Stimulated activated naive CD4-positive, alpha-beta T cell treated with Interleukin-2 at 50 U/mL for 16 hours (primary cell): Measurements from ENCODE around the gene BCAR3.

ENCODE experiments used
- DNase-seq: peaks from one replicate; lab custom pipeline; 2025; lab: John Stamatoyannopoulos, UW

Gene BCAR3

DNA sequence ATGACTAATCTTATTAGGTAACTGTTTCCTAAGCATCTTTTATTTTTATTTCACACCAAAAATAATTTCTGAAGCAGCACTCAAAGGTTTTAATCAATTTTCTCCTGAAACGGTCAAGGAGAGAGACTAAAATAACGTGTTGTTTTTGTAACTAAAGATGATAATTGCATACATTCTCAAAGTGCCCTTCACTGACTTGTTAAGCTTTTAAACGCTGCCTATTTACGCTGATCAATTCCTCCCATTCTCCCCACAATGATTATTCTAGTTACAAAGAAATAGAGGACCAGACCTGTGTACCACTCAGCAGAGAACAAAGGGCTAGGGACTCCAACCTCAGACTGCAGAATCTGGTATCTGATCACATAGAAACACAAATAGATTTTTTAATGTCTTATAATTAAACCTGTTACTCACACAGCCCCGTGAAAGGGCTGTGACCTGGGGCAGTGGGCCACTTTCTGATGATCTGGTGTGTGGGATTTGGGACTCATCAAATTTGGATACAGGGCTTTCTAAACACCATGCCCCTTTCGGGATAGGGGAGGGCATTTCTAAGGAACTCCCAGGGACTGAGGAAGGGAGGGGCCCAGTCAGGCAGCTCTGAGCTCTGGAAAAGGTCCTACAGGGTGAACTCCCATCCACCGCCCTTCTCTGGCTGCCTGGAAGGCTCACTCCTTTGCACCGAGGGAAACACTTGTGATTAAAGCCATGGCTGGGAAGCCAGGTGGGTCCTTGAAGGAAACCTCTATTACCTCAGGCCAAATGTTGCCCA, 65.2 kb downstream of the BCAR3 start:
- DNase-seq = no peak

DNA sequence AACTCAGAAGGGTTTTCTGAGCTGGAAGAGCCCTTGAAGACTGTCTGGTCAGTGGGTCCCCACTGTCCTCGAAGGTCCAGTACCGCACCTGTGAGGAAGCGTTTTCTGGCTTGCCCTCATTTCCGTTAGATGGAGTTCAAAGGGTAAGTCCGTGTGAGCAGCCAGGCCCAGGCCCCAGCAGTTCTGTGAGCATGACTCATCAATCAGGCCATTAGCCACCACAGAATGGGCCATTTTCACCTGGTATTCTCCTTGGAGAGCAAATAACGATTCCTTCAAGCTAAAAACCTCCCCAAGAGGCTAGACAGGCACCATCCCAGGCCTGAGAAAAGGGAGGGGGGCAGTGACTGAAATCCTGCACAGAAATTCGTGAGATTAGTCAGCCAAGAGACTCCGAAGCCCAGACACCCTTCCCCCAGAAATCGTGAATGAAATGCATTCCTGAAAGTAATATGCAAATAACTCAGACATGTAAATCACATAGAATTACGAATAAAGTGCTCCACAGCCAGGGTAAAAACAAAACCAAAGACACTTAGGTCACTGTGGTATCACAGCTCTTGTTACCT, 66.0 kb downstream of the BCAR3 start:
- peak; percentile 69 for DNase-seq

DNA sequence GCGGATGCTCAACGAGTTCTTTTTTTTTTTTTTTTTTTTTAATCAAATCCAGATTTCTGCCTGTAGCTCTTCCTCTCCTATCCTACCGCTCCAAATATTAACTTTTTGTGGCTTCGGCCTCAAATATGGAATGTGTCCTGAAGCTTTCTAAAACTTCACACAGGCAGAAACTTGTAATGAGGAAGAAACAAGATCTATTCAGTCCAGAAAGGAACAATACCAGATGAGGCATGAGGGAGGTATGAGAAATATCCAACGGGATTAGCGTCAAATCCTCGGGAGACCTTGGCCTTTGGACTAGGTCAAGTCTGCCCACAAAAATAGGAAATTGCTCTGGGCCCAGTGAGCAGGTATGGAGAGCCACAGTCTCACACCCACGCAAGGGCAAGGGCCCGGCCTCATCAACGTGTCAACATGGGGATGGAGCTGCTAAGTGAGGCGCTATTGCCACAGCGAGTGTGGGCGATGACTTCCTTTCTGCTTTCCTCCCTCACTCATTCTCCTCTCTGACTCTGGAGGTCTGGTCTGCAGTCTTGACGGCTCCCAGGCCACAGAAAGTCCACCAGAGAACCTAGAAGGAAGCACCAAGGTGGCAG, 66.6 kb downstream of the BCAR3 start:
- peak; percentile 47 for DNase-seq

DNA sequence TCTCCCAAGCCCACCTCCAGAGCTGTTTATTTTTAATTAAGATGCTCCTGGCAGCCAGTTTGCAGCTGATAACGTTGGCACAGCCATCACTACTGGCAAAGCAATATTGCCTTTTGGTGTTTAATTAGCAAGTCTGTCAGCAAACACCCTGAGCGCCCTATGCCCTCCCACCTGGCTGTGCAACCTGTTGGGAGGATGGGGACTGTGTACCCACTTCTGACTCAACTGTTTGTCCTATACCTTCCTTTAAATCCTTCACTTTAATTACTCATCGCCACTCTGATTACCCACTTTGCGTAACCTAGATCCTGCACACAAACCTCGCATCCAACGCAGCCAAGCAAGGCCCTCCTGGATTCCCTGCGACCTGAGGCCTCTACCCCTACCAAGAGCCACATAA, 67.1 kb downstream of the BCAR3 start:
- no peak for DNase-seq

- no peak for DNase-seq
Measured at GRCh38 chr1:93613898-93614297, 67.7 kb downstream of the BCAR3 start.

- no peak for DNase-seq
Measured at GRCh38 chr1:93612510-93612909, 69.1 kb downstream of the BCAR3 start.

DNA sequence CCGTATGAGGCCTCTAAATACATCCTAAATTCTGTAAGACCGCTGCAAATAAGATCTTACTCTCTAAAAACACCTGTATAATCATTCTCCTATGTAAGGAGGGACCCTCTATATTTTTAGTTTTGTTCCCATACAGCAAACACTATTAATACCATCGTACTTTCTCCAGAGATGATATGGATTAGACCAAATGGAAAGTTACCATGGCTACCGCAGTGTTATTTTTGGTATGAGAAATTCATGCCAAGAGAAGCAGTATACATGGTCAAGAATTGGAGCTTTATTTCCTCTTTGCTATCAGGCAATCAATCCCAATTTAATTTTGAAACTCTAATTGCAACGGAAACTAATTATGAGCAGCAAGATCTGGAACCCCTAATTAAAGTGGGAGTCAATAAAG, 70.0 kb downstream of the BCAR3 start:
- DNase-seq = no peak

DNA sequence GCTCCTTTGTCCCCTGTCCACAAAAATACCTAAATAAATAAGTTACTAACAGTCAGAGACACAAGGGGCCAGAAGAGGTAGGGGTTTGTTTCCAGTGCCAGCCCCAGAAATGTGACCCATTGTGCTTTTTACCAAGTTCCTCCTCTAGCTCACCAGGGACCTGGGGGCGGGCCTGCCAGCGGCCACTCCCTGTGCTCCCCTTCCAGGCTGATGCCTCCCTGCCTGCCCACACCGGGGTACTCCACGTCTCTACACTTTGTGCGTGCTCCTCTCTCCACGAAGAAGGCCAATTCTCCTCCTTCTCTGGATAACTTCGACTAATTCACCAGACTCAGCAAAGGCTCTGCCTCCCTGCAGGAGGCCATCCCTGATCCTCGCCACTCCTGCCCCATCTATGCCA, 72.1 kb downstream of the BCAR3 start:
- DNase-seq = no peak

- DNase-seq = no peak
Measured at GRCh38 chr1:93608187-93609109, 73.2 kb downstream of the BCAR3 start.

DNA sequence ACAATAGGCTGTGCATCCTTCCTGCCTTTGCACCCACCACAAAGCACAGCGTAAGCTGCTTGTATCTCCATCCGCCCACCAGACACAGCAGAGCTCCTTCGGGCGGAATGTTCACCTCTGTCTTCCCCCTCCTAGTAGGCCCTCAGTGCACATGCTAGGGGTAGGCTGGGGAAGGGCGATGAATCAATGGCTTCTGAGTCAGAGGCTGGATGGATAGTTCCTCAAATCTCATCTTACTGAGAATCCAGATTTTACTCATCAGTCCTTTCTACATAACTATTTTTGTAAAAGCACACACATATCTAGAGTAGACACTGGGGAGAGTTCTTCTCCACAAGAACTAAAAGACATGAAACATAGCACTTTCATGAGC, 73.8 kb downstream of the BCAR3 start:
- peak; percentile 55 for DNase-seq

- DNase-seq = no peak
Measured at GRCh38 chr1:93605812-93606512, 75.7 kb downstream of the BCAR3 start.

DNA sequence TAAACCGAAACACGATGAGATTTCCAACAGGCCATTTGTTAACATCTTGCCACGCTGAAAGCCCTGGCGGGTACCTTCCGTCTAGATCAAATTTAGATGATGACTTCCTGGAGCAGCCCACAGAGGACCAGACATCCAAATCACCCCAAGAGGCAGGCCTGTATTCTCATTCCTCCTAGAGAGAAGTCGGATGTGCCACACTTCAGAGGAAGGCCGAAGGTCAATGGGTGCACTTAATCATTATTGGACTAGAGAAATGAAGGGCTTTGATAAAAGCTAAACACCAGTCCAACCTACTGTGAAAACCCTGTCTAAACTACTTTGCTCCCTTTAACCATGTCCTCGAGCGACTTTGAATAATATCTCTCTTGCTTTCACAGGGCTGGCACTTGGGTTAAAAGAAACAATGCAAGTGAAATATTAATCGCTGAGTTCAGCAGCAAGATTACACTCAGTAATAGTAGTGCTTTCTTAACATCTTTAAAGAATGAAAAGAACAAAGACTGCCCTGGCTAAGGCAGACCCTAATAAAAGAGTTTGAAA, 76.5 kb downstream of the BCAR3 start:
- no peak for DNase-seq

- no peak for DNase-seq
Measured at GRCh38 chr1:93604411-93604810, 77.2 kb downstream of the BCAR3 start.

DNA sequence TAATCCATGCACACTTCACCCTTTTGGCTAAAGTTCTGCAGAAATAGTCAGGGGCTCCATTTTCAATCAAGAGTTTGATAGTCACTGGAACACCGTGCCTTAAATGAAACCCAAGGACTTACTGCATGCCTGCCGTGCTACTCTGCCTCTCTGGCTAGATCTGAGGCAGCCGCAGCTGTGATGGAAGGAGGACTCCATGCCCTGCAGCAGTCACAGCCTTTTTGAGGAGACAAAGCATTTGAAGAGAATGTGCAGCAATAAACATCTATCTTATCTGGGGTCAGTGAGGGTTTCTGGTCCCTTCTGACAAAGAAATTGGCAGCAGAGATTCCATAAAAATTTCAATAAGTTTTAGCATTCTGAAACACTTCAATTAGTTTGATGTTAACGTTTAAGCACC, 78.0 kb downstream of the BCAR3 start:
- no peak for DNase-seq

DNA sequence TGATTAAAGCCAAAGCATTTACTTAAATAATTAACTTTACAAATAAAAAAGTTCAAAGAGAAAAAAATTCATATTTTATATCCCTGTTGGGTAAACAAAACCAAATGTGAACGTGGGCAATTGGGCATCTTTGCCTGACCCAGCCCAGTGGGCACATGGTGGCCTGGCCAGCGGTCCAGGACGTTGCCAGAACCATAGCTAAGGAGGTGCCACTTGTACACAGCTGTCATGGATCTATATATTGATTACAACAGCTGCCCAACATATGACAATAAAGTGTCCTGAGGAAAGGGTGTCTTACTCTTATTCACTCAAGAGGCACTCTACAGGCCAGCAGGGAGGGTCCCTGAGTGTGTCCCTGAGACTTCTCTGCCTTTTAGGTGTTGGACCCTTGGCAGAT, 78.5 kb downstream of the BCAR3 start:
- no peak for DNase-seq

DNA sequence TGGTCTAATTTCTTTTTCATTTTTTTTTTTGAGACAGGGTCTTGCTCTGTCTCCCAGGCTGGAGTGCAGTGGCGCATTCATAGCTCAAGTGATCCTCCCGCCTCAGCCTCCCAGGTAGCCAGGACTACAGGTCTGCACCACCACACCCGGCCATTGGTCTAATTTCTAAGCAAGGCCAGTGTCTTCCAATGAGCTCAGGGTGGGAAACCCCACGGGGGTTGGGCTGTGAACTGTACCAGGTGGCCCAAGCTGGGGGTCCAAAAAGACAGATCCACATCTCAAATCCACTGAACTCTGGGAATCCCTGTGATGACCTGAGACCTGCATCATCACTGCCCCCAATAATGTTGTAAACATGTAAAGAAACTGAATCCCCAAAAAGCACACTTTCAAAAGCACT, 79.5 kb downstream of the BCAR3 start:
- DNase-seq = no peak

GRCh38 chr1:93601686-93602085, 80.0 kb downstream of the BCAR3 start:
- DNase-seq = no peak

DNA sequence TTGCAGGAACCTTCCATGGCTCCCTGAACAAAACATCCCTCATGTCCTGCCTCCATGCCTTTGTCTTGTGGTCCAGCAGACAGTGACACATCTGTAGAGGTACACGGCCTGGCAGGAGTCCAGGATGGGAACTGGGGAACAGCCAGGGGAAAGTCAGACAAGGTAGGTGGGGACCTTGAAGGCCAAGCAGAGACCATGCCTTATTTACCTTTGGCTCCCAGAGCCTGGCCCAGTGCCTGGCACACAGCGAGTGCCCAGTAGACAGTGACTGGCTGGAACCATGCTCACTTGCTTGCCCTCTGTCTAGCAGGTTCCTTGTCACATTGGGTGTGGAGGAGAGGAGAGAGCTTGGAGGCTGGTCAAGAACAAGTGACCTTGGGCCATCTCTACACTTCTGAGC, 81.0 kb downstream of the BCAR3 start:
- no peak for DNase-seq

- no peak for DNase-seq
Measured at GRCh38 chr1:93599479-93599878, 82.2 kb downstream of the BCAR3 start.

GRCh38 chr1:93598861-93599439, 82.7 kb downstream of the BCAR3 start:
- DNase-seq = no peak

DNA sequence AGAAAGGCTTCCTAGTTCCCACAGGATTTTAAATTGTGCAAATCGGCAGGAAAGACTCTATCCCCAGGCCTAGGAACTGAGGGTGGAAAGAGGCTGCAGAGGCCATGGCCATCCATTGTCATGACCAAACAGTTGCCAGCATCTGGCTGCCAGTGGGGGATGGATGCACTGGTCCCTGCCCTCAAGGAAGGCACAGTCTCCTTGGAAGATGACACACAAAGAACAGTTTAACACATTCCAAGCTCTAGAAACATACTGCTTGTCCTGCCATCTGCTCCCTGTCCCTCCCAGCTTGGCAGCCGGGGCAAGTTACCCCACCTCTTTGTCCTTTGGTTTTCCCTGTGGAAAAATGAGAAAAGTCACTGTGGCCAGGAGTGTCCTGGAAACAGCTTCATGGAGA, 83.2 kb downstream of the BCAR3 start:
- no peak for DNase-seq
